Activated gamma-delta T cell (primary cell): ENCODE data around the gene MYO1C.
A peak's percentile ranks its signal among the peaks of the same experiment; 100 is the strongest.

Experiments
- DNase-seq: peaks from one replicate; lab custom pipeline; 2025; lab: John Stamatoyannopoulos, UW

MYO1C gene

DNA sequence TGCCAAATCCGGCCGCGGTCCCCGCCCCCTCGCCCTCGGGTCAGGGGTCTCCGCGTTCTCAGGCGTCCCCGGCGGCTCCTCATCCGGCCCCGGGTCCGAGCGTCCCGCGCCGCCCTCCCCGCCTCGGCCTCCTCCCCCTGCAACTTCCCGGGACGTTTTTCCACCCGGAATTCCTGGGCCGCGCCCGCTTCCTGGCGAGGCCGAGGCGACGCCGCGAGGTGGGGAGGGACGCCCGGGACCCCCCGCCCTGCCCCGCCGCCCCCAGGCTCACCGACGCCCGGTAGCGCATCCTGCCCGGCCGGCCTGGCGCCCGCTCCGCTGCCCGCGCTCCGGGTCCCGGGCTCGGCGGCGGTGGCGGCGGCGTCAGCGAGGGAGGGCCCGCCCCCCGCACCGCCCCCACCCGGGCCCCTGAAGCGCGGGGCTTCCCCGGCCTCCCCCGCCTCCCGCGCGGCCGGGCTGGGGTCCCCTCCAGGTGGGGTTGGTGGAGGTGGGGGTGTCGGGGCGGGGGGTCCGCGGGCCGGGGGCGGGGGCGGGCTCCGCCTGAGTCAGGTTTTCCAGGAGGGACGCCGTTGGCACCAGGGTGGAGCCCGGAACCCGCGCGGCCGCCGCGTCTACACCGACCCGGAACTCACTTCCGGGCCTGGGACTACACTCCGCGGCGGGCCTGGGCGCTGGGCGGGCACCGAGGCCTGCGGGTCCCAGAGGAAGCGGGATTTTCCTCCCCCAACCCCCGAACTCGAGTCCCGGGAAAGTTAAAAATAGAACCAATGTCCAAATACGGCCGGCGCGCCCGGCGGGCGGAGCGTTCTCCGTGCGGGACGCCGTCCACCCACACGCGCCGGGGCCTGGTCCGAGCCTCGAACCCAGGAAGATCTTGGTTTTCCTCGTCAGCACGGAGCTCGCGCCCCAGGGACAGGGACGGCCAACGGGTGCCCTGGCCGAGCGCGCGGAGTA lies 6.8 kb downstream of the MYO1C start:
- DNase-seq = peak; percentile 65

GRCh38 chr17:1484676-1485422 lies 7.6 kb downstream of the MYO1C start:
- no peak for DNase-seq

DNA sequence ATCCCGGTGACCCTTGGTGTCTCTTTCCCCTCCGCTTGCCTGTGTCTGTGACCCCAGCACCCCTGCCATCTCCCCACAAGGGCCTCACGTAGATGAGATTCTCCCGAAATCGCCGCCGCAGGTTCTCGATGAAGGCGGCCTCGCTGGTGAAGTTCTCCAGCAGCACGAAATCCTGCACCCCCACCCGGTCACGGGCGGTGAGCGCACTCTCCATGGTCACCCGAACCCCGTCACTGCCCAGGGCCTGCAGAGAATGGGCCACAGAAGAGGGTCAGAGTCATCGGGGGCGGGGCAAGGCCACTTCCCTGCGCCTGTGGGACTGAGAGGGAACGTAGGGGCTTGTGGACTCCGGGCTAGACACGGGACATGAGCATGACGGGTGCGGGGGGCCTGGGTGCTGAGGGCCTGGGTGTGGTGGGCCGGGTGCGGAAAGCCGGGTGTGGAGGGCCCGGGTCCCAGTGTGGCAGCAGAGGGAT lies 8.4 kb downstream of the MYO1C start:
- no peak for DNase-seq

DNA sequence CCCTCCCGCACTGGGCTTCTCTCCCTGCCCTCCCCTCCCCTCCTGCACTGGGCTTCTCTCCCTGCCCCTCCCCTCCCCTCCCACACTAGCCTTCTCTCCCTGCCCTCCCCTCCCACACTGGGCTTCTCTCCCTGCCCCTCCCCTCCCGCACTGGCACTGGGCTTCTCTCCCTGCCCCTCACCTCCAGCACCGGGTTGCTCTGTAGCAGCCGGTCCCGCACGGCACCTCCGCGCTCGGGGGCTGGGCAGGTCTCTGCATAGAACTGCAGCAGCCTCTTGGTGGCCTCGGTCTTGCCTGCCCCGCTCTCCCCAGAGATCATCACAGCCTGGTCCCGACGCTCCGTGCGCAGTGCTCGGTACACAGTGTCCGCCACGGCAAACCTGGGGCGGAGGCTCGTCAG lies 9.8 kb downstream of the MYO1C start:
- no peak for DNase-seq

- DNase-seq = no peak
Measured at GRCh38 chr17:1481736-1482135, 10.8 kb downstream of the MYO1C start.

DNA sequence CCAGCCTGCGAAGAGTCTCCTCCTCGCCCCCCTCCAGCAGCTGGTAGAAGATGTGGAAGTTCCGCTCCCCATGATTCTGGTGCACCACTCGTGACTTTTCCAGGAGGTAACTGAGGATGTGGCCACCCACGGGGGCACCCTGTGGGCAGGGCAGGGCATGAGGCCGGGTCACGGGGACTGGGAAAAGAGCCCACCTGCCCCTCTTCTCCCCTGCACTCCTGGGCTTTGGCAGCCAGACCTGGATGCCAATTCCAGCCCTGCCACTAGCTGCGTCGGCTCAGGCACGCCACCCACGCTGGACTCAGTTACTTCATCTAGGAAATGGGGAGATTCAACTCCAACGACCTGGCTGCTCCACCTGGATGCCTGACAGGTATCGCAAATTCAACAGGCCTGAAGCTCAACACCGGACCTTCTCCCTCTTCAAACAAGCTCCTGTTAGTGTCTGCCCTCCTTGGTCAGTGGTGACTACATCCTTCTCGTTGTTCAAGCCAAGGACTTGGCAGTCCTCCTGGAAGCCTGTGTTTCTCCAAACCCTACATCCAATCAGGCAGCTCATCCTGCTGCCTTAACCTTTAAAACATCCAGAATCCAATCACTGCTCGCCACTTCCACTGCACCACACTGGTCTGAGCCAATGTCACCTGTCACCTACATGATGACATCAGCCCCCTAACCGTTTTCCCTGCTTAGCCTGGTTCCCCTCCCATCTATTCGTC lies 11.6 kb downstream of the MYO1C start:
- no peak for DNase-seq

DNA sequence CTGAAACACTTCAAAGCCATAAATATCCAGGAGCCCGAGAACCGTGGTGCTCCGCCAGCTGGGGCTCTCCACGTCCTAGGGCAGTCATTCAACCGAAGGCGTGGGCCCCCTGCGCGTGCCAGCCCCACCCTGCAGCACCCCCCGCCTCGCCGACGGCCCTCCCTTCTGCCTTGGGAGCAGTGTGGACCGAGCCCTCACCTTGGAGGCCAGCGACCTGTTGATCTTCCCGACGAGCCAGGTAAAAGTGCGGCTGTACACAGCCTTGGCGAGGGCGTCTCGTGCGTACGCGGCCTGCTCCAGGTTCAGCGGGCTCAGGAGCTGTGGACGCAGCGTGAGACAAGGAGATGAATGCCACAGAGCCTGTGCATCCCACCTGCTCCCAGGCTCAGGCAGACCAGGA lies 14.1 kb downstream of the MYO1C start:
- DNase-seq = no peak

DNA sequence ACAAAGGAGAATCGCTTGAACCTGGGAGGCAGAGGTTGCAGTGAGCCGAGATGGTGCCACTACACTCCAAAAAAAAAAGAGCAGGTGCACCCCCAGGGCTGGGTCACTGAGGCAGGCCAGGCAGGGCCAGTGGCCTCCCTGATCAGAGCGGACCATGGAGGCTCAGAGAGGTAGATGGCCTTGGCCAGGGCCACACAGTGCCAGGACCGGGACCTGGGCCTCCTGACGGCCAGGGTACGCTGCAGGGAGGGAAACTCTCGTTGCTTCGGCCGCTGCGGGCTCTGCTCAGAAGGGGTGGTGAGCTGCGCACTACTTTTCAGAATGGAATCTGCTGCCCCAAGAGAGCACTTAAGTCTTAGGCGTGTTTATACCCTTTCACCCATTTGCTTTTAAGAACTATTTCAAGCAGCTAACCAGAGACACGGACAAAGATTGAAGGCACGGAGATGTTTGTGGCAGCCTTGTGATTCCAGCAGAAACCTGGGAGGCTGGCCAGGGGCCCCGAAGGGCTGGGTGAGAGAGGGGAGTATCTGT lies 17.1 kb downstream of the MYO1C start:
- DNase-seq = no peak

GRCh38 chr17:1474402-1475189 lies 17.9 kb downstream of the MYO1C start:
- DNase-seq = no peak

DNA sequence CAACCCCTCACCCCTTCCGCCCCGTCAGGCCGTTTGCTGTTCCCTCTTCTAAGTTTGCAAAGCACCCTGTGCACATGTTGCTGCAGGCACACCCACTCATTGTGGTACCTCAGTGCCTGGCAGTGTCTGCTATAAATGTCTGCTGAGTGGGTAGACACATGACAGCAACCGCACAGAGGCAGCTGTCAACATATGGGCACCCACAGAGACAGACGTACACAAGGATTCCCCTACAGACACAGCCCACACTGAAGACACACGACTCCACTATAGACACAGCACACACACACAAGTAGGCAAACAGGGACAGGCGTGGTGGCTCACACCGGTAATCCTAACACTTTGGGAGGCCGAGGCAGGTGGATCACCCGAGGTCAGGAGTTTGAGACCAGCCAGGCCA lies 18.6 kb downstream of the MYO1C start:
- DNase-seq = no peak

DNA sequence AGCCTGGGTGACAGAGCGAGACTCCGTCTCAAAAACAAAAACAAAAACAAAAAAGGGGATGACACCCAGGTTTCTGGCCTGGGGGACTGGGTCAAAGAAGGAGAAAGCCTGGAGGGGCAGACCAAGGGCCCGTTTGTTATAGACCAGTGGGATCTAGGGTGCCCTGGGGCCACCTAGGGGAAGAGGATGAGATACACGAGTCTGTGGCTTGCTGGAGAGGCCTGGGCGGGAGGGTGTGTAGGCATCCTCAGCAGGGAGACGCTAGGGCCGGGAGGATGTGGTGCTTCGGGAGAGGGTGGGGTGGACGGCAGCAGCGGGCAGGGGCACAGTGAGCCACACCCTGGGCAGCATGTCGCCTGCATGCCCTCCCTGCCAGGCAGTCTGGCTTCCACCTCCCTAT lies 19.3 kb downstream of the MYO1C start:
- DNase-seq = no peak

- DNase-seq = no peak
Measured at GRCh38 chr17:1471911-1472821, 20.3 kb downstream of the MYO1C start.

- DNase-seq = no peak
Measured at GRCh38 chr17:1471490-1471889, 21.0 kb downstream of the MYO1C start.

GRCh38 chr17:1470755-1471462 lies 21.6 kb downstream of the MYO1C start:
- DNase-seq = no peak

DNA sequence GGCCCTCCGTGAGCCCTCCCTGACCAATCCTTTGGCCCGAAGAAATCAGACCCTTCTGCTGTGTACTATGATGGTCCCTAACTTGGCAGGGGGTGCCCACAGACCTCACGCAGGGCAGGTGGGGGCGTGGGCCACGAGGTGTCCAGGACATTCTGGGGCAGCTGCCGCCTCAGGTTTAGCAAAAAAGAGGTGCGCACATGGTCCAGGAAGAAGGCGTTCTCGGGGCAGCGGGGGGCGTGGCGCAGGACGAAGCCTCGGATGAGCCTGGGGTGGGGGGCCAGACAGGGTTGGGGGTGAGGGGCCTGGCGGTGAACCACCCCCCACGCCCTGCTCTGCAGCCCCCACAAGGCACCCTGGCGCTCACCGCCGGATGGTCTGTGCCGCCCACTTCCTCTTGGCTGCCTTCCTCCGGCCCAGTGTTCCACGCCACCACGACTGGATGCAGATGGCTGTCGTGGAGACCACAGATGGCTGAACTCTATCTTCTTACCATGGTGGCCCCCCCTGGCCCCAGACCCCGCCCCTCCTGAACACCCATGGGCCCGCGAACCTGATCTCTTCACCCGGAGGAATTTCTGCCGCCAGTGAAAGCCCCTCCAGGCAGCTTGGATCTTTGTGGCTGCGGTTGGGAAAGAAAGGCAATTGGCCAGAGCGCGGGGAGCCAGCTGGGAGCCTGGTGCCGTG lies 22.3 kb downstream of the MYO1C start:
- DNase-seq = no peak

DNA sequence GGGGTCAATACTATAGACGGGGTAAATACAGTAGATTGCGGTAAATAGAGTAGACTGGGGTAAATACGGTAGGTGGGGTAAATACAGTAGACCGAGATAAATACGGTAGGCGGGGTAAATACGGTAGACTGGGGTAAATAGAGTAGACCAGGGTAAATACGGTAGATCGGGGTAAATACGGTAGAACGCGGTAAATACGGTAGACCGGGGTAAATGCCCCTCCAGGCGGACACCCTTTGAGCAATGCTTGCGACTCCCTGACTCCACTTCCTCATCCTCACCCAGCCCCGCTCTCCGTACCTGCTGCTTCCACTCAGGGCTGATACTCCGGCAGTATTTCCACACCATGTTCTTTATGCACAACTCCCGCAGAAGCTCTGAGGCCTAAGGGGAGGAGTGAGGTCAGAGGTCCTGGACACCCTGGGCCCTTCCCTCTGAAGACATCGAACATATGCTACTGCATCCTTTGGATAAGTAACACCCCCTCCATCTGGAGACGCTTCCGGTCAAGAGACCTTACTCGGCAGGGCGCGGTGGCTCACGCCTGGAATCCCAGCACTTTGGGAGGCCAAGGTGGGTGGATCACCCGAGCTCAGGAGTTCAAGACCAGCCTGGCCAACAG lies 23.1 kb downstream of the MYO1C start:
- no peak for DNase-seq

DNA sequence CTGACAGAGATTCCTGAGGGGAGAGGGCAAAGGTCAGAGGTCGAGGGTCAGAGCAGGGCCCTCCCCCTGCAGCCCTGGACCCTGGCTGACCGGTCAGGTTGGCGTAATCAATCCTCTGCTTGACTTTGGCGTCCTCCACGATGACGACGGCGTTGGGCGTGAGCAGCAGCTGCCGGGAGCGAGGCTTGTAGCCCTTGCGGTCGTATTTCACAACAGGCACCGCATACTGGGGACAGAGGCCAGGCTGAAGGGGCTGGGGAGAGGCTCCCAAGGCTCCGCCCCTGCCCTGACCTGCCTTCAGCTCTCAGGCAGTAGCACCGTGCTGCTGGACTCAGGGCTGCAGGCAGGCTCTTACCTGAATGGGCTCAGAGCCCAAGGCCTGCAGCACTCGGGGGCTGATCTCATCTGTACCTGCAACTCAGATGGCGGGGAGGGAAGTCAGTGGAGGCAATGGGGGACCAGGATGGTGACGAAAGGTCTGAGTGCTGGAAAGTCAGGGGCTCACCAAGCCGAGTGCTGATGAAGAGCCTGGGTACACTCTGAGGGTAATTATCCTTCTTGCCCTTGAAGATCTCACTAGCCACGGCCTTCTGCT lies 24.5 kb downstream of the MYO1C start:
- no peak for DNase-seq

- DNase-seq = no peak
Measured at GRCh38 chr17:1467258-1467657, 25.2 kb downstream of the MYO1C start.
